HEK293 (cell line): ENCODE data around the gene SIKE1.
A peak's percentile ranks its signal among the peaks of the same experiment; 100 is the strongest.

Source experiments
- ELK4 ChIP-seq: IDR thresholded peaks from 2 replicates; pipeline ENCODE4 v1.6.1; 2011; ENCODE audit warnings: mild to moderate bottlenecking, low read depth, low read length, borderline replicate concordance
- FEZF1 ChIP-seq: fragments of 450-650 bp; formaldehyde crosslinking; IDR thresholded peaks from 2 replicates; pipeline ENCODE4 v1.5.1; 2016; ENCODE audit warnings: missing biosample characterization, missing genetic modification characterization
- GLI2 ChIP-seq: fragments of 450-650 bp; formaldehyde crosslinking; IDR thresholded peaks from 2 replicates; pipeline ENCODE4; 2017; ENCODE audit warnings: missing biosample characterization, missing genetic modification characterization, low read depth, borderline replicate concordance
- GLIS2 ChIP-seq: fragments of 450-650 bp; formaldehyde crosslinking; IDR thresholded peaks from 2 replicates; pipeline ENCODE4 v1.5.1; 2016; ENCODE audit warnings: missing biosample characterization, missing genetic modification characterization
- HOXD13 ChIP-seq: sonication (generic); formaldehyde crosslinking; IDR thresholded peaks from 2 replicates; pipeline ENCODE4 v1.8.0; 2022; ENCODE audit warnings: missing genetic modification reagents, borderline replicate concordance
- KLF9 ChIP-seq: fragments of 450-650 bp; formaldehyde crosslinking; IDR thresholded peaks from 2 replicates; pipeline ENCODE4 v1.5.1; 2016; ENCODE audit warnings: missing biosample characterization, missing genetic modification characterization, low read depth
- PRDM10 ChIP-seq: fragments of 450-650 bp; formaldehyde crosslinking; IDR thresholded peaks from 2 replicates; pipeline ENCODE4 v1.5.1; 2016; ENCODE audit warnings: missing biosample characterization, missing genetic modification characterization
- ZBTB20 ChIP-seq: fragments of 450-650 bp; formaldehyde crosslinking; IDR thresholded peaks from 2 replicates; pipeline ENCODE4 v1.5.1; 2016; ENCODE audit warnings: missing biosample characterization, missing genetic modification characterization
- ZEB2 ChIP-seq: fragments of 450-650 bp; formaldehyde crosslinking; IDR thresholded peaks from 2 replicates; pipeline ENCODE4 v1.5.1; 2016; ENCODE audit warnings: missing biosample characterization, missing genetic modification characterization
- ZIC2 ChIP-seq: fragments of 450-650 bp; formaldehyde crosslinking; IDR thresholded peaks from 2 replicates; pipeline ENCODE4 v1.5.1; 2016; ENCODE audit warnings: missing biosample characterization, missing genetic modification characterization
- ZNF169 ChIP-seq: fragments of 450-650 bp; formaldehyde crosslinking; IDR thresholded peaks from 2 replicates; pipeline ENCODE4 v1.5.1; 2016; ENCODE audit warnings: missing biosample characterization, missing genetic modification characterization
- ZNF175 ChIP-seq: fragments of 450-650 bp; formaldehyde crosslinking; IDR thresholded peaks from 2 replicates; pipeline ENCODE4 v1.5.1; 2016; ENCODE audit warnings: missing biosample characterization, missing genetic modification characterization
- ZNF266 ChIP-seq: fragments of 450-650 bp; formaldehyde crosslinking; IDR thresholded peaks from 2 replicates; pipeline ENCODE4 v1.5.1; 2016; ENCODE audit warnings: missing biosample characterization, missing genetic modification characterization, low read depth
- ZNF324 ChIP-seq: fragments of 450-650 bp; formaldehyde crosslinking; IDR thresholded peaks from 2 replicates; pipeline ENCODE4 v1.5.1; 2016; ENCODE audit warnings: missing biosample characterization, missing genetic modification characterization
- ZNF335 ChIP-seq: fragments of 450-650 bp; formaldehyde crosslinking; conservative IDR thresholded peaks from 2 replicates; pipeline ENCODE4 v1.5.1; 2016; ENCODE audit warnings: missing biosample characterization, missing genetic modification characterization
- ZNF350 ChIP-seq: fragments of 450-650 bp; formaldehyde crosslinking; IDR thresholded peaks from 2 replicates; pipeline ENCODE4 v1.5.0; 2017; ENCODE audit warnings: missing biosample characterization, mild to moderate bottlenecking, missing genetic modification characterization
- ZNF433 ChIP-seq: fragments of 450-650 bp; formaldehyde crosslinking; IDR thresholded peaks from 2 replicates; pipeline ENCODE4 v1.5.1; 2016; ENCODE audit warnings: missing biosample characterization, missing genetic modification characterization, low read depth
- ZNF473 ChIP-seq: fragments of 450-650 bp; formaldehyde crosslinking; IDR thresholded peaks from 2 replicates; pipeline ENCODE4 v1.5.1; 2017; ENCODE audit warnings: missing biosample characterization, missing genetic modification characterization
- ZNF501 ChIP-seq: fragments of 450-650 bp; formaldehyde crosslinking; IDR thresholded peaks from 2 replicates; pipeline ENCODE4 v1.5.1; 2016; ENCODE audit warnings: missing biosample characterization, missing genetic modification characterization
- ZNF510 ChIP-seq: fragments of 450-650 bp; formaldehyde crosslinking; IDR thresholded peaks from 2 replicates; pipeline ENCODE4 v1.5.1; 2018; ENCODE audit warnings: mild to moderate bottlenecking, missing genetic modification characterization, missing biosample characterization; ENCODE audit not compliant: insufficient replicate concordance
- ZNF521 ChIP-seq: fragments of 450-650 bp; formaldehyde crosslinking; IDR thresholded peaks from 2 replicates; pipeline ENCODE4 v1.5.1; 2017; ENCODE audit warnings: missing biosample characterization, mild to moderate bottlenecking, missing genetic modification characterization
- ZNF549 ChIP-seq: fragments of 450-650 bp; IDR thresholded peaks from 2 replicates; pipeline ENCODE4 v1.5.1; 2018; ENCODE audit warnings: missing biosample characterization, missing genetic modification characterization, mild to moderate bottlenecking, inconsistent platforms, moderate library complexity
- ZNF558 ChIP-seq: fragments of 450-650 bp; formaldehyde crosslinking; IDR thresholded peaks from 2 replicates; pipeline ENCODE4 v1.5.1; 2016; ENCODE audit warnings: missing biosample characterization, missing genetic modification characterization
- ZNF561 ChIP-seq: fragments of 450-650 bp; IDR thresholded peaks from 2 replicates; pipeline ENCODE4 v1.5.1; 2018; ENCODE audit warnings: missing biosample characterization, missing genetic modification characterization, borderline replicate concordance
- ZNF585B ChIP-seq: fragments of 450-650 bp; formaldehyde crosslinking; IDR thresholded peaks from 2 replicates; pipeline ENCODE4 v1.5.1; 2016; ENCODE audit warnings: missing biosample characterization, missing genetic modification characterization
- ZNF600 ChIP-seq: fragments of 450-650 bp; formaldehyde crosslinking; IDR thresholded peaks from 2 replicates; pipeline ENCODE4 v1.5.1; 2016; ENCODE audit warnings: missing biosample characterization, missing genetic modification characterization
- ZNF610 ChIP-seq: fragments of 450-650 bp; formaldehyde crosslinking; IDR thresholded peaks from 2 replicates; pipeline ENCODE4 v1.5.1; 2016; ENCODE audit warnings: missing biosample characterization, missing genetic modification characterization, borderline replicate concordance
- ZNF654 ChIP-seq: fragments of 450-650 bp; formaldehyde crosslinking; IDR thresholded peaks from 2 replicates; pipeline ENCODE4 v1.5.1; 2016; ENCODE audit warnings: low read depth, missing biosample characterization, missing genetic modification characterization
- ZNF707 ChIP-seq: fragments of 450-650 bp; formaldehyde crosslinking; IDR thresholded peaks from 2 replicates; pipeline ENCODE4 v1.5.1; 2016; ENCODE audit warnings: missing biosample characterization, missing genetic modification characterization
- ZNF791 ChIP-seq: fragments of 450-650 bp; formaldehyde crosslinking; IDR thresholded peaks from 2 replicates; pipeline ENCODE4 v1.5.1; 2016; ENCODE audit warnings: missing biosample characterization, missing genetic modification characterization
- ZNF792 ChIP-seq: fragments of 450-650 bp; formaldehyde crosslinking; IDR thresholded peaks from 2 replicates; pipeline ENCODE4 v1.5.1; 2016; ENCODE audit warnings: missing biosample characterization, missing genetic modification characterization
- ZXDB ChIP-seq: fragments of 450-650 bp; formaldehyde crosslinking; IDR thresholded peaks from 2 replicates; pipeline ENCODE4 v1.5.1; 2016; ENCODE audit warnings: missing biosample characterization, missing genetic modification characterization
- TF ChIP-seq, protein P1 (sequence below): fragments of 450-650 bp; formaldehyde crosslinking; IDR thresholded peaks from 2 replicates; pipeline ENCODE4 v1.5.1; 2016; ENCODE audit warnings: missing biosample characterization, missing genetic modification characterization

The SIKE1 gene

DNA sequence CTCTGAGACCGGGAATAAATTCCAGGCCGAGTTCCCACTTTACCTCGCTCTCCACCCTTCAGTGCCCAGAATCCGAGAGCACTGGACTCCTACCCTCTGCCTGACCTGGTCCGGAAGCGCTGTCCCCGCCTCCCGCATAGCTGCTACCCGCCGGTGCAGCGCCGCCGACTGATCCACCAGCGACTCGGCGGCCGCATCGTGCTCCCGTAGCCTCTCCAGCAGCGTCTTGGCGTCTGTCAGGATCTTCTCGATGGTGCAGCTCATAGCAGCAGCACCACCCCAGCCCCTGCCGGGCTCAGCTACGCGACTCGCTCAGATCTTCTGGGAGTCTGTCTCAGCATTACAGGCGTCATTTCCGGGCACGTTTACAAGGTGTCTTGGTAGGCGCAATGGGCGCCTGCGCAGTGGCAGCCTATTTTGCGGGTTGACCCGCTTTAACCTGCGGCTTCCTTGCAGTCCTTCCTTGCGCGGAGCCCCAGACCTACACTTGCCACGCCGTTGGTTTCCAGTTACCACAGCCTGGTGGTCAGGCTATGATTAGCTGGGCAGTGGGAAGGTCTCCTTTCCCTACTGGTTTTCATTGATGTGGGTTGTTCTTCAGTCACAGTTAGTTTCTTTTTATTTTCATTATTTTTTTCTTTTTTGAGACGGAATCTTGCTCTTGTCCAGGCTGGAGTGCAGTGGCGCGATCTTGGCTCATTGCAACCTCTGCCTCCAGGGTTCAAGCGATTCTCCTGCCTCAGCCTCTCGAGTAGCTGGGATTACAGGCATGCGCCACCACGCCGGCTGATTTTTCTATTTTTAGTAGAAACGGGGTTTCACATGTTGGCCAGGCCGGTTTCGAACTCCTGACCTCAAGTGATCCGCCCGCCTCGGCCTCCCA, at the start of gene SIKE1 (continued):
- peak; percentile 30; the same call in 1 of the 2 replicates for TF ChIP-seq ZNF610
- no peak for TF ChIP-seq FEZF1 (tag by site-specific recombination)
- no peak for TF ChIP-seq ZNF433 (tag by site-specific recombination)
- TF ChIP-seq ZBTB20 (tag by site-specific recombination) = peak; percentile 37; the same call in 1 of the 2 replicates
- no peak for TF ChIP-seq ZNF654 (tag by site-specific recombination)
- peak; percentile 64; the same call in 1 of the 2 replicates for TF ChIP-seq ZIC2
- TF ChIP-seq ZNF585B (tag by site-specific recombination) = no peak
- TF ChIP-seq ZNF558 (tag by site-specific recombination) = 0 out of 2 replicates have a peak, but pooled peaks have one; percentile 32
- TF ChIP-seq ZNF792 (tag by site-specific recombination) = no peak
- TF ChIP-seq ZNF169 = no peak
- no peak for TF ChIP-seq ZNF510 (tag by site-specific recombination)
- peak; percentile 60; the same call in 1 of the 2 replicates for TF ChIP-seq ZEB2 (tag by site-specific recombination)
- peak; percentile 41; the same call in 1 of the 2 replicates for TF ChIP-seq HOXD13 (CRISPR knock-in tag)
- TF ChIP-seq, protein P1, sequence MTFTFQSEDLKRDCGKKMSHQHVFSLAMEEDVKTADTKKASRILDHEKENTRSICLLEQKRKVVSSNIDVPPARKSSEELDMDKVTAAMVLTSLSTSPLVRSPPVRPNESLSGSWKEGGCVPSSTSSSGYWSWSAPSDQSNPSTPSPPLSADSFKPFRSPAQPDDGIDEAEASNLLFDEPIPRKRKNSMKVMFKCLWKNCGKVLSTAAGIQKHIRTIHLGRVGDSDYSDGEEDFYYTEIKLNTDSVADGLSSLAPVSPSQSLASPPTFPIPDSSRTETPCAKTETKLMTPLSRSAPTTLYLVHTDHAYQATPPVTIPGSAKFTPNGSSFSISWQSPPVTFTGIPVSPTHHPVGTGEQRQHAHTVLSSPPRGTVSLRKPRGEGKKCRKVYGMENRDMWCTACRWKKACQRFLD = no peak
- TF ChIP-seq GLI2 (tag by site-specific recombination) = no peak
- TF ChIP-seq ELK4 = no peak
- TF ChIP-seq ZNF521 (tag by site-specific recombination) = no peak
- TF ChIP-seq PRDM10 (tag by site-specific recombination) = peak; percentile 72
- TF ChIP-seq ZNF791 (tag by site-specific recombination) = no peak
- no peak for TF ChIP-seq ZNF266 (tag by site-specific recombination)
- TF ChIP-seq ZXDB (tag by site-specific recombination) = peak; percentile 96
- TF ChIP-seq ZNF350 (tag by site-specific recombination) = no peak
- TF ChIP-seq ZNF600 (tag by site-specific recombination) = peak; percentile 97
- TF ChIP-seq GLIS2 (tag by site-specific recombination) = peak; percentile 63; the same call in 1 of the 2 replicates
- 0 out of 2 replicates have a peak, but pooled peaks have one; percentile 63 for TF ChIP-seq ZNF324 (tag by site-specific recombination)
- peak; percentile 82 for TF ChIP-seq ZNF501 (tag by site-specific recombination)
- no peak for TF ChIP-seq ZNF175 (tag by site-specific recombination)
- TF ChIP-seq ZNF561 = no peak
- TF ChIP-seq ZNF549 (tag by site-specific recombination) = no peak
- TF ChIP-seq ZNF335 = peak; percentile 92
- TF ChIP-seq ZNF473 = no peak
- no peak for TF ChIP-seq KLF9 (tag by site-specific recombination)
- TF ChIP-seq ZNF707 (tag by site-specific recombination) = no peak
